Common myeloid progenitor, CD34-positive (primary cell): ENCODE measurements around the gene AKT3.

ENCODE experiments used
- CTCF ChIA-PET: fragments of 350-600 bp; sonication (Branson Sonifier 250); formaldehyde crosslinking; loops from one replicate; lab custom pipeline; 2021; ENCODE audit warnings: antibody characterized with exemption; lab: Charles Lee
- POLR2A ChIA-PET: fragments of 350-600 bp; sonication (Branson Sonifier 250); formaldehyde crosslinking; loops from one replicate; lab custom pipeline; 2021; ENCODE audit warnings: antibody characterized with exemption; lab: Charles Lee
- DNase-seq, 3 donors: peaks; one replicate each; pipeline versions ENCODE4 v3.0.0 to v3.0.0-alpha.2; 2013
- H3K27ac ChIP-seq, 2 experiments: 1 replicate in 1 of 2; 2 replicates in 1 of 2; pipeline ENCODE4 v1.7.0; 2013; ENCODE audit warnings: inconsistent platforms in 2 of 2, low read length in 2 of 2, mild to moderate bottlenecking in 2 of 2, low read depth in 1 of 2, moderate library complexity in 1 of 2; ENCODE audit not compliant: severe bottlenecking in 2 of 2, insufficient read depth in 1 of 2, poor library complexity in 1 of 2
- H3K27me3 ChIP-seq, 5 experiments: replicated peaks in 2 of 5; 1 replicate in 3 of 5; 2 replicates in 2 of 5; pipeline versions ENCODE4 v1.6.1 to v1.7.0; 2013; ENCODE audit warnings: low read length in 4 of 5, mild to moderate bottlenecking in 2 of 5, moderate library complexity in 2 of 5, inconsistent platforms in 1 of 5; ENCODE audit not compliant: insufficient read depth in 5 of 5, control insufficient read depth in 4 of 5
- H3K36me3 ChIP-seq, 4 experiments: 1 replicate in 2 of 4; 2 replicates in 2 of 4; pipeline versions ENCODE4 v1.6.1 to v1.7.0; 2013; ENCODE audit warnings: low read length in 3 of 4, control low read depth in 1 of 4, mild to moderate bottlenecking in 1 of 4; ENCODE audit not compliant: control insufficient read depth in 4 of 4, insufficient read depth in 4 of 4
- H3K4me1 ChIP-seq, 4 experiments: 1 replicate in 3 of 4; 2 replicates in 1 of 4; pipeline versions ENCODE4 v1.6.1 to v1.7.1; 2013; ENCODE audit warnings: low read length in 3 of 4, mild to moderate bottlenecking in 3 of 4, control low read depth in 1 of 4, inconsistent platforms in 1 of 4, moderate library complexity in 1 of 4; ENCODE audit not compliant: control insufficient read depth in 4 of 4, insufficient read depth in 4 of 4; ENCODE audit errors: control extremely low read depth in 1 of 4
- H3K4me3 ChIP-seq, 7 experiments: 1 replicate in 4 of 7; 2 replicates in 3 of 7; pipeline versions ENCODE4 v1.5.1 to v1.7.0; 2013; ENCODE audit warnings: mild to moderate bottlenecking in 7 of 7, low read length in 6 of 7, moderate library complexity in 6 of 7, inconsistent platforms in 2 of 7, low read depth in 2 of 7, control low read depth in 1 of 7; ENCODE audit not compliant: insufficient read depth in 4 of 7, control insufficient read depth in 1 of 7; ENCODE audit errors: extremely low read depth in 1 of 7
- H3K9me3 ChIP-seq, 5 experiments: 1 replicate in 4 of 5; 2 replicates in 1 of 5; pipeline versions ENCODE4 v1.6.1 to v1.7.1; 2013; ENCODE audit warnings: low read length in 4 of 5, mild to moderate bottlenecking in 2 of 5, inconsistent platforms in 1 of 5, low read depth in 1 of 5, moderate library complexity in 1 of 5; ENCODE audit not compliant: control insufficient read depth in 4 of 5, insufficient read depth in 2 of 5; ENCODE audit errors: control extremely low read depth in 1 of 5
- WGBS: methylation state at CpG from one replicate; pipeline ENCODE4 v1.1.5; 2013; ENCODE audit not compliant: insufficient coverage; 5-methylcytosine and 5-hydroxymethylcytosine counted together

AKT3 gene

DNA sequence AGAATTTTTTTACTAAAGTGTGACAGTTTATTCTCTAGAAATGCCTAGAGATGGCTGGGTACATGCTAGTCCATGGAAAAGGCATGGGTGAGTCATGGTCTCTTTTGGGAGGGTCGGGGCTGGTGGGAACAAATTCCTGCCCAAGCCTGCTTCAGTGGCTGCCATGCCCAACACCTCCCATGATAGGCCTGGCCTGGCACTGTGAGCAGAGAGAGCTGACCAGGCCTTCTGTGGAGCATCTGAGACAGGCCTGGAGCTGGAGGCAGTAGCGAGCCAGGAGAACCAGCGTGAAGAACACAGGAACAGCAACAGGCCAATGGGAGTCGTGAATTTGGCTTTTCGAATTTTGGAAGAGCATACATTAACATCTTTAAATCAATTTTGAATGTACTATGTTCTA is 385.0 kb downstream of the AKT3 start:
- Histone ChIP-seq H3K36me3 (peaks cover 2 to 22% (median 11%) of the 10 kb centered on the region in 4 experiments), H3K4me1 (no peaks in the 10 kb centered on the region), H3K27ac (no peak overlapping the region), H3K4me3 (no peak overlapping the region), H3K9me3 (no peaks in the 10 kb centered on the region), H3K27me3 (no peaks in the 10 kb centered on the region)
- ChIA-PET CTCF (interaction anchor here (0.6 kb wide), 1 partner anchor 588 kb away, joined by 3 read pairs; no protein-coding TSS in a partner anchor), POLR2A (no interaction called here)
- DNase-seq = no peak
- 100% methylated on average over 3 of the region's 5 CpGs for WGBS

DNA sequence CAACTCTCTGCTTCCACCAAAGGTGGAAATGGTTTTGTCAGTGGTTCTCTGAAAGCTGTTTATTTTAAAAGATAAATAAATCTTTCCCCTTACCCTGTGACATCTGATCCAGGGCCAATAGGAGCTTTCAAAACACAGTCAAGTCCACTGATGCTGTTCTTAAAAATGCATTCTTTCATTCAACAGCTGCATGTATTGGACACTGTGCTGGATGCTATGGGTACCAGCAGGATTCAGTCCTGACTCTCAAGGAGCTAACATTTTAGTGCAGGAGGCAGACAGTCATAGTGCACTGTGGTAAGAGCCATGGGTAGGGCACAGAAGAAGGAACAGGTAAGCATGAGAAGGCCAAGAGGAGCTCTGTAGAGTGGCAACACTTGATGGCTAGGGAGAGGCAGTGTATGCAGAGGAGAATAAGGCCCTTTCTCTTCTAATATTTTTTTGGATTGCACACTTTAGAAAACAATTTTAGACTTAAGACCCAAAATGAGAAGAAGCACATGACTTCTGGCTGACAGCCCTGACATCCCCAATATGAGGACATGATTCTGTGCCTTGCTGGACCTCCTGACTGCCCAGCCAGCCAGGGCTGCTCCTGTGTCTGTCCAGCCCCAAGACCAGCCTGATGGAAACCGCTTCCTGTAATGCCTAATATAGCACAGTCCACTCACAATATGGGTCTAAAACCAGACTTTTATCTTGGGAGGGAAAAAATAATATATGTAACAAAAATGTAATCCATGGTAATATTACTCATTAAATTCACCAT is 386.9 kb downstream of the AKT3 start:
- DNase-seq = no peak
- H3K36me3 ChIP-seq = peaks cover 2 to 19% (median 11%) of the 10 kb centered on the region in 4 experiments
- no CpG with 5 or more reads among the region's 1 CpG for WGBS
- H3K4me1 ChIP-seq = peaks cover 5 to 16% (median 13%) of the 10 kb centered on the region in 4 experiments
- no peaks in the 10 kb centered on the region for H3K27me3 ChIP-seq
- ChIA-PET CTCF (interaction anchor here (0.9 to 1.2 kb wide), 2 partner anchors 29 to 44 kb away, joined by 3 read pairs; no protein-coding TSS in a partner anchor), POLR2A (no interaction called here)
- no peak overlapping the region for H3K4me3 ChIP-seq
- no peaks in the 10 kb centered on the region for H3K9me3 ChIP-seq
- H3K27ac ChIP-seq = no peak overlapping the region

DNA sequence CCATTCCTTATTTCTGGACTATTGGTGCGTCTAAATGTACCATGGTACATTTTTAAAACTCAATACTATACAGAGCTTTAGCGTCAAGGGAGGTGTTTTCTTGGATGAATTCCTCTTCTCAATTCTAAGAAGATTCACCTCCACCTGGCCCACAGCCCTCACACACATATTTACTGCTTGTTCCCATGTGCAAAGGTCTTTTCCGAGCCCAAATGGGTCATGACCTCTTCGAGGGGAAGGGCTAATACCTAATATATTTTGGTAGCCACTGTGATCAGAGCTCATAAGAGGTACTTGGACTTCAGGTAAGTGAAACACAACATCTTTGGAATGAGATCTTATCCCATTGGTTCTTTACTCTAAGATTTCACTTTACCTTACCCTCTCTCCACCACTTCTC is 388.3 kb downstream of the AKT3 start:
- Histone ChIP-seq H3K4me3 (no peak overlapping the region), H3K27me3 (no peaks in the 10 kb centered on the region), H3K36me3 (peaks cover 4 to 18% (median 11%) of the 10 kb centered on the region in 4 experiments), H3K27ac (no peak overlapping the region), H3K9me3 (no peaks in the 10 kb centered on the region), H3K4me1 (peaks cover 5 to 19% (median 13%) of the 10 kb centered on the region in 4 experiments)
- POLR2A ChIA-PET = no interaction called here
- 100% methylated on average over 3 of the region's 4 CpGs for WGBS
- no peak for DNase-seq
- CTCF ChIA-PET = no interaction called here

DNA sequence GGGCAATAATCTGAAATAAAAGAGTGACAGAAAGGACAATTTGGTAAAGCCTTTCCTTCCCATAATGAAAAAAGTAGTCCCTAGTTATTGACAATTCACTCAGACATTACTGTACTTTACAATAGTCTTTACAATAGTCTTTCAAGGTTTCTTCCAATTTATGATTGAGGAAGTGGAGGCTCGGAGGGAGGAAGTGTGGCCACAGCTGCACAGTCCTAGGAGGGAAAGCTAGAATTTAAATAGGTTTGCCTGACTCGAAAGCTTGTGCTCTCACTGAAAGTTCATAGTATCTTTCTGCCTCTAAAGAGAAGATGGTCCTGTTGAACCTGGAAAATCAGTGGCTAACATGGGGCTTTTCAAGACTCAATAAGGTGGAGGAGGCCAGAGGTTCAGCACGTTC is 391.0 kb downstream of the AKT3 start:
- POLR2A ChIA-PET = no interaction called here
- Histone ChIP-seq H3K9me3 (no peaks in the 10 kb centered on the region), H3K4me1 (peaks cover 5 to 19% (median 13%) of the 10 kb centered on the region in 4 experiments), H3K27me3 (no peaks in the 10 kb centered on the region), H3K27ac (no peak overlapping the region), H3K4me3 (peak overlapping the region in 2 of 7 experiments; percentile 12 to 19), H3K36me3 (peaks cover 6 to 29% (median 19%) of the 10 kb centered on the region in 4 experiments)
- CTCF ChIA-PET = interaction anchor here (1.4 kb wide), 1 partner anchor 9 kb away, joined by 4 read pairs; no protein-coding TSS in a partner anchor
- 12% methylated on average over 3 of the region's 3 CpGs for WGBS
- peak in 2 of 3 donors; percentile 59 to 63 for DNase-seq

DNA sequence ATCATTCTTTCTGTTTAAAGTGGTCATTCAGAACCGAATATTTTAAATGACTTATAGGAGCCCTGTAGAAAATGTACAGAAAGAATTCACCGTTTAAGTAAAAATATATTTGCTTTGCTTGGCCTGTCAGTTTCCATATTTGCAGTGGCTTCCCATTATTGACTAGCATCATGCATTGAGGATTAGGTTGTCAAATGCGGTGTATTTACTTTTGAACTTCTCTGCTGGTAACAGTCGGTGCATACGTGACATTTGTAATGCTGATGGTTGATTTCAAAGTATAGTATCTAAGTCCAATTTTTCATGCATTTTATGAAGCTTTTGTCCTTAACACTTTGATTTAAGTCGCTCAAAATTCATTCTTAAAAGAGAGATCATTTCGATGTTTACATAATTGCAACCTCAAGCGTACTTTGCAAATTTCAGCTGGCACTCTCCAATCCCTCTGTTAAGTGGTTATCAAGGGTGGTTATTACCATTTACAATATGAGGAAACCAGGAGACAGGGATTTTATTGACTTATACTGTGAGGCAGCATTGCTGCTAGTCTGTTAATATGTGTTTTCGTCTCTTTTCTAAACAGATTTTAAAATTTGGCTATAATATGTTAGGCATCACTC is 392.6 kb downstream of the AKT3 start:
- WGBS = 100% methylated on average over 6 of the region's 9 CpGs
- H3K27me3 ChIP-seq = no peaks in the 10 kb centered on the region
- peaks cover 2 to 28% (median 15%) of the 10 kb centered on the region in 4 experiments for H3K36me3 ChIP-seq
- ChIA-PET CTCF (interaction anchor here (1.4 kb wide), 1 partner anchor 11 kb away, joined by 3 read pairs; no protein-coding TSS in a partner anchor), POLR2A (no interaction called here)
- no peaks in the 10 kb centered on the region for H3K9me3 ChIP-seq
- no peak overlapping the region for H3K4me3 ChIP-seq
- no peak for DNase-seq
- H3K4me1 ChIP-seq = peaks cover 5 to 25% (median 13%) of the 10 kb centered on the region in 4 experiments
- no peak overlapping the region for H3K27ac ChIP-seq

DNA sequence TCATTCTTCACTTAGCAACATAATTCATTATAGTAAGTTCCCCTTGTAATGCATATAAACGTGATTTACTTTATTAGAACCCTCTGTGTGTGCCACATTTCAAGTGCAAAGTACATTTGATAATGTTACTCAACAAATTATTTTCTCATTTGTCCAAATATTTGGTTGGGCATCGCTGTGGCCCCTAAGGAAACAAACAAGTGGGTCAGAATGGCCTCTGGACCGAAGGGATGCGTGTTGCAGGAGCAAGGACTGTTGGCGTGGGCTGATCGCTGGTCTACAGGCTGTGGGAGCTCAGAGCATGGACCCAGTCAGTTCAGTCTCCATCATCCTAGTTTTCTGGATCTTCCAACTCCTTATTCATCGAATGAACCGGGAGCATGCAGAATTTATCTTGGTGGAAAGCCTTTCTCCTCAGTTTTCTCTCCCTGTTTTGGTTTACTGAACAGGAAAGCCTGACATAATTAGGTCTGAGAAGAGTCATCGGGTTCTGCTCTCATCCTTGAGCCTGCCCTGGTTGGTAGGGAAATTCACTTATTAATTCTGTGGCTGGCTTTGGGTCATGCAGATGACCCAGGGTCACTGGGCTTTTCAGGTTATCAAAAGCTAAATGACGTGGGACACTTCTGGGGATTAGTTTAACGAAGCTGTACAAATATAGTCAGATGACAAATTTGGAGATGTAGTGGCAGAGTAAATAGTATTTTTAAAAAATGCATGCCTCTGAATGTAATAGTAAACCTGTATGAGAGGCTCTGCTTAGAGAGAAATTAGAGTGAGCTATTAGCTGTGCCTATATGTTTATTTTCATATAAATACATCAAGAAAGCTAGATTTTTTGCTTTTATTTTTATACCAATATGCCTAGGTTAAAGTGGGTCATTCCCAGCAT is 394.0 kb downstream of the AKT3 start:
- 93% methylated on average over 6 of the region's 11 CpGs for WGBS
- ChIA-PET CTCF (interaction anchor here (1.0 kb wide), 1 partner anchor 11 kb away, joined by 3 read pairs; no protein-coding TSS in a partner anchor), POLR2A (no interaction called here)

More for the DNA sequence above, 394.0 kb downstream of the AKT3 start:
- no peak overlapping the region for H3K4me3 ChIP-seq
- no peaks in the 10 kb centered on the region for H3K9me3 ChIP-seq
- DNase-seq = no peak
- no peak overlapping the region for H3K27ac ChIP-seq
- peaks cover 12 to 38% (median 19%) of the 10 kb centered on the region in 4 experiments for H3K4me1 ChIP-seq
- H3K36me3 ChIP-seq = peaks cover 2 to 22% (median 10%) of the 10 kb centered on the region in 4 experiments
- H3K27me3 ChIP-seq = no peaks in the 10 kb centered on the region
